Natural killer cell (primary cell): Measurements from ENCODE around the gene GNLY. TPM values are rescaled to one million over a fixed set of nuclear protein-coding genes. Genes with fewer than 3 reads are reported as not detected.

Experiments used
- ATAC-seq, 3 donors: fragments of 150-1000 bp in 2 of 3; fragments of 200-7000 bp in 1 of 3; cut with Tn5 transposase; 1 replicate in 1 of 3; 2 replicates in 2 of 3; pipeline ENCODE4 v1.10.0; 2021; ENCODE audit warnings: mild to moderate bottlenecking in 2 of 3, moderate library complexity in 2 of 3
- DNase-seq, 2 donors: peaks; one replicate each; pipeline versions ENCODE4 v3.0.0 to v3.0.0-alpha.2; 2013 to 2021; ENCODE audit warnings: mixed read lengths in 1 of 2
- H3K27ac ChIP-seq: one replicate; pipeline ENCODE4 v1.5.1; 2013; ENCODE audit warnings: mild to moderate bottlenecking, low read length
- H3K27me3 ChIP-seq: one replicate; pipeline ENCODE4 v1.6.1; 2013; ENCODE audit warnings: low read length; ENCODE audit not compliant: control insufficient read depth, insufficient read depth
- H3K36me3 ChIP-seq: one replicate; pipeline ENCODE4 v1.6.1; 2013; ENCODE audit warnings: low read length; ENCODE audit not compliant: control insufficient read depth, insufficient read depth
- H3K4me1 ChIP-seq: one replicate; pipeline ENCODE4 v1.6.1; 2013; ENCODE audit warnings: low read length; ENCODE audit not compliant: control insufficient read depth, insufficient read depth
- H3K4me3 ChIP-seq: one replicate; pipeline ENCODE4 v1.5.1; 2013; ENCODE audit warnings: low read length
- H3K9me3 ChIP-seq: one replicate; pipeline ENCODE4 v1.6.1; 2013; ENCODE audit warnings: low read length; ENCODE audit not compliant: control insufficient read depth, insufficient read depth
- H3K27ac Mint-ChIP-seq, 2 donors: one replicate each; pipeline ENCODE4 v1.8.0; 2022; ENCODE audit warnings: mild to moderate bottlenecking in 2 of 2, mixed read lengths in 2 of 2, moderate library complexity in 1 of 2
- H3K27me3 Mint-ChIP-seq, 2 donors: one replicate each; pipeline ENCODE4 v1.8.0; 2022; ENCODE audit warnings: low read depth in 2 of 2, mixed read lengths in 2 of 2
- H3K36me3 Mint-ChIP-seq: one replicate; pipeline ENCODE4 v1.8.0; 2022; ENCODE audit warnings: mixed read lengths
- H3K4me1 Mint-ChIP-seq, 2 donors: one replicate each; pipeline ENCODE4 v1.8.0; 2022; ENCODE audit warnings: mixed read lengths in 2 of 2
- H3K4me3 Mint-ChIP-seq: one replicate; pipeline ENCODE4 v1.8.0; 2022; ENCODE audit warnings: mild to moderate bottlenecking, moderate library complexity, mixed read lengths
- H3K9me3 Mint-ChIP-seq, 2 donors: one replicate each; pipeline ENCODE4 v1.8.0; 2022; ENCODE audit warnings: mixed read lengths in 2 of 2
- WGBS: methylation state at CpG from one replicate; pipeline ENCODE4 v1.1.7; 2013; ENCODE audit warnings: missing lambda C conversion rate; ENCODE audit not compliant: insufficient coverage; 5-methylcytosine and 5-hydroxymethylcytosine counted together
- intact Hi-C: fragments of 100-400 bp; cut with micrococcal nuclease; formaldehyde crosslinking; loops from one replicate; pipeline ENCODE4 v1.14.2; 2022
- total RNA-seq, 4 donors: library from RNA; stranded (reverse); fragments of 120-200 nt in 1 of 4; gene quantifications; one replicate each; pipeline versions ENCODE4 v1.2.3 to v1.2.4, GENCODE V29; 2013 to 2022
- TF ChIP-seq, protein P1 (sequence below): fragments of 200-600 bp; IDR thresholded peaks from one replicate; pipeline ENCODE4 v1.8.0; 2022; ENCODE audit warnings: antibody characterized with exemption

Gene GNLY
- total RNA-seq, 3 donors from 2014 or later (not counting 1 experiment from before 2014, with no cell fraction given) = 4,938 to 8,199 (median 6,542) TPM

DNA sequence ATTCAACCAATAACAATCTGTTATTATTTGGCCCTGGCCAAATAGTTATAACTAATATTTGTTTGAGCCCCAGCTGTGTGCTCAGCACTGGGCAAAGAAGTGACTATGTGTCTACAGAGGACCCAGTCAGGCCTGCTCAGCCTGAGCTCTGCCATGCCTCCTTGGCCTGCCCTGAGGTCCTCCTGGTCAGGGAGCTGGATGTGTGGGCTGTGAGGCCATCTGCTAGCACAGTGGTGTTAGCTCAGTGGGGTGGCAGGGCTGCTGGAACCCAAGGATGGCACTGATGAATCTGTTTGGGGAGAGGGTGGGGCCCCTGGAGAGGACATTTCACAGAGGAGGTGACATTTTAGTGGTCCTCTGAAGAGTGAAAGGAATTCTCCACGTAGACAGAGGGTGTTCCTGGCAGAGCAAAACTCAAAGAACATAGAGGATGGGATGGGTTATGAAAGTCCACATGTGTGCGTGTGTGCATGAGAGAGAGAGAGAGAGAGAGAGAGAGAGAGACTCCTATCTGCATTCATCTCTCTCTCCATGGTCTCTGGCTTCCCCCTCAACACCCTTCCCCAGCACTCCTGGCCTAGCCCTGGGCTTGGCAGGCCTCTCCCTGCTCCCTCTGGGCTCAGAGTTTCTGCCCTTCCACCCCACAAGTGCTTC lies 38.4 kb downstream of the GNLY start:
- H3K4me3 Mint-ChIP-seq = no peak overlapping the region
- no peak overlapping the region for H3K27ac ChIP-seq
- H3K27me3 ChIP-seq = no peaks in the 10 kb centered on the region
- no peak for ATAC-seq
- no peak overlapping the region for H3K4me3 ChIP-seq
- no peak overlapping the region for H3K27ac Mint-ChIP-seq
- intact Hi-C loops = no loop called here
- H3K36me3 Mint-ChIP-seq = no peaks in the 10 kb centered on the region
- DNase-seq = no peak
- H3K9me3 Mint-ChIP-seq = no peaks in the 10 kb centered on the region
- peaks cover 8 to 12% of the 10 kb centered on the region in 2 donors for H3K4me1 Mint-ChIP-seq
- H3K4me1 ChIP-seq = peaks cover 12% of the 10 kb centered on the region
- 67% methylated on average over 1 of the region's 2 CpGs for WGBS
- H3K27me3 Mint-ChIP-seq = peaks cover 7 to 10% of the 10 kb centered on the region in 2 donors
- TF ChIP-seq, protein P1, sequence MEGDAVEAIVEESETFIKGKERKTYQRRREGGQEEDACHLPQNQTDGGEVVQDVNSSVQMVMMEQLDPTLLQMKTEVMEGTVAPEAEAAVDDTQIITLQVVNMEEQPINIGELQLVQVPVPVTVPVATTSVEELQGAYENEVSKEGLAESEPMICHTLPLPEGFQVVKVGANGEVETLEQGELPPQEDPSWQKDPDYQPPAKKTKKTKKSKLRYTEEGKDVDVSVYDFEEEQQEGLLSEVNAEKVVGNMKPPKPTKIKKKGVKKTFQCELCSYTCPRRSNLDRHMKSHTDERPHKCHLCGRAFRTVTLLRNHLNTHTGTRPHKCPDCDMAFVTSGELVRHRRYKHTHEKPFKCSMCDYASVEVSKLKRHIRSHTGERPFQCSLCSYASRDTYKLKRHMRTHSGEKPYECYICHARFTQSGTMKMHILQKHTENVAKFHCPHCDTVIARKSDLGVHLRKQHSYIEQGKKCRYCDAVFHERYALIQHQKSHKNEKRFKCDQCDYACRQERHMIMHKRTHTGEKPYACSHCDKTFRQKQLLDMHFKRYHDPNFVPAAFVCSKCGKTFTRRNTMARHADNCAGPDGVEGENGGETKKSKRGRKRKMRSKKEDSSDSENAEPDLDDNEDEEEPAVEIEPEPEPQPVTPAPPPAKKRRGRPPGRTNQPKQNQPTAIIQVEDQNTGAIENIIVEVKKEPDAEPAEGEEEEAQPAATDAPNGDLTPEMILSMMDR = no peak
- H3K36me3 ChIP-seq = no peaks in the 10 kb centered on the region
- no peaks in the 10 kb centered on the region for H3K9me3 ChIP-seq

DNA sequence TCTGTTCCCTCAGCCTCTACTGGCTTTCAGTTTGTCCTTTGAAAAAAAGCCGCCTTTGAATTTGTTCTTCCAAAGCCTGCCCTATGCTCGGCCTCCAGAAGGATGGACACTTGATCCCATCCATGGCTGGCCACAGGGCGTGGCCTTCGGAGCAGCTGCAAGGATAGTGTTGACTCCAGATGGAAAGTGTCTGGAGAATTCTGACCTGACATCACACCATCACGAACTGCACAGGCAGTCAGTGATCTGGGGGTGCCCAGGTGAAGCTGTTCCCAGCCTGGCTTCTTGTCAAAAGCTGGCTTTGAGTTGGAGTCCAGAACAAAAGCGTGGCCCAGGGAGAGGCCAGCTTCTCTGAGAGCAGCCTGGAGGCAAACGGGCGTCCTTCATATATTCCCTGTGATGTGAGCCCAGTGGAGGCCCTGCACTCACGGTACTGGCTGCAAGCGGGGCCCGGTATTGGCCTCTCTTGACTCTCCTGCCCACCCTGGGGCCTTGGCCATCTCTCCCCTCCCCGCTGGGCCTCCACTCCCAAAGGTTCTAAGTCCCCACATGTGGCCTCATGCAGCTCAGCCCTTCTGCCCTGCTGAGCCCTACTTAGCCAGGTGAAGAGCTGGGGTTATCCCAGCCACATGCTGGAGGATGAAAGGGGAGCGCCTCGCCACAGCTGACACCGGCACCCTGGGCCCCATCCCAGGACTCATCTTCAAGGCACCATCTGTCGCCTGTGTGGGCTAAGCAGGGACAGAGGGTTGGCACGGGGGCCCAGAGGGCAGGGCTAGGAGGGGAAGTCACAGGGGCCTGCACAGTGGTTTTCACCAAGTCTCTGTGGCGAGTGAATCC lies 39.2 kb downstream of the GNLY start:
- Mint-ChIP-seq H3K27ac (no peak overlapping the region), H3K9me3 (no peaks in the 10 kb centered on the region), H3K36me3 (no peaks in the 10 kb centered on the region), H3K27me3 (peaks cover 7 to 10% of the 10 kb centered on the region in 2 donors), H3K4me1 (peaks cover 8 to 12% of the 10 kb centered on the region in 2 donors), H3K4me3 (no peak overlapping the region)
- H3K36me3 ChIP-seq = no peaks in the 10 kb centered on the region
- DNase-seq (no peak), ATAC-seq (no peak)
- H3K4me3 ChIP-seq = no peak overlapping the region
- H3K9me3 ChIP-seq = no peaks in the 10 kb centered on the region
- intact Hi-C loops = no loop called here
- TF ChIP-seq, protein P1 = no peak
- peaks cover 12% of the 10 kb centered on the region for H3K4me1 ChIP-seq
- 73% methylated on average over 18 of the region's 18 CpGs for WGBS
- no peak overlapping the region for H3K27ac ChIP-seq
- no peaks in the 10 kb centered on the region for H3K27me3 ChIP-seq

DNA sequence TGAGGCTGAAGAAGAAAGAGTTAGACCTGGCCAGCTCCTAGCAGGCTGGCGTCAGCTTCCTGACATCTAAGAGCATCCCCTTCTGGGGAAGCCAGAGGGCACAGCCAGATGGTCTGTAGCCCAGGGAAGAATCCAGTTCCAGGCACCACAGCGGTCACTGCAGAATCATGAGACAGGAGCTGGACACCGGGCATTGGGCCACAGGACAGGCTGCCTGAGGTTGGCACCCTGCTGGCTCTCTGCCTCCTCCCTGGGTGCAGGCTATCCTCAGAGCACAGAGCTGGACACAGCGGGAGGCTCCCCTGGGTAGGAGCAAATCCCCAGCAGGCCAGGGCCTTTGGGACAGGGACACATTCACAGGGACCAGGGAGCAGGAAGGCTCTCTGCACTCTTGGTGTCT lies 39.9 kb downstream of the GNLY start:
- Histone ChIP-seq H3K9me3 (no peaks in the 10 kb centered on the region), H3K27ac (no peak overlapping the region), H3K36me3 (no peaks in the 10 kb centered on the region), H3K27me3 (no peaks in the 10 kb centered on the region), H3K4me1 (peaks cover 7% of the 10 kb centered on the region), H3K4me3 (no peak overlapping the region)
- DNase-seq = no peak
- intact Hi-C loops = no loop called here
- no peaks in the 10 kb centered on the region for H3K9me3 Mint-ChIP-seq
- no peak for ATAC-seq
- H3K36me3 Mint-ChIP-seq = no peaks in the 10 kb centered on the region
- H3K27ac Mint-ChIP-seq = no peak overlapping the region
- no peak overlapping the region for H3K4me3 Mint-ChIP-seq
- TF ChIP-seq, protein P1 = no peak
- 91% methylated on average over 4 of the region's 4 CpGs for WGBS
- H3K4me1 Mint-ChIP-seq = peaks cover 5 to 8% of the 10 kb centered on the region in 2 donors
- H3K27me3 Mint-ChIP-seq = peaks cover 6 to 8% of the 10 kb centered on the region in 2 donors
